Measurements from ENCODE around the gene FAM47E. TPM values are rescaled to one million over a fixed set of nuclear protein-coding genes. Genes with fewer than 3 reads are reported as not detected.
A peak's percentile ranks its signal among the peaks of the same experiment; 100 is the strongest.

Gene FAM47E
- total RNA-seq, 1 experiment from 2014 or later = 2.0 TPM

GRCh38 chr4:76305033-76305687 is 53.6 kb downstream of the FAM47E start:
- H3K23me2 ChIP-seq (ENCODE audit: insufficient read length, low read depth, low read length, poor library complexity, severe bottlenecking) = peaks cover 15% of the 10 kb centered on the region
- H3K27ac ChIP-seq (ENCODE audit: insufficient read length, low read depth, low read length) = no peak overlapping the region
- H2AFZ ChIP-seq (ENCODE audit: low read length) = no peak overlapping the region
- no peak overlapping the region for H2BK20ac ChIP-seq (ENCODE audit: low read depth, low read length, poor library complexity, severe bottlenecking)
- Mint-ChIP-seq H3K36me3 (ENCODE audit: insufficient read depth in 1 of 3, low read depth in 3 of 3) (peaks cover 6 to 12% (median 10%) of the 10 kb centered on the region in 3 experiments; a peak in 5 of 7 replicates), H3K27me3 (ENCODE audit: low read depth) (peaks cover 17% of the 10 kb centered on the region), H3K4me3 (peak overlapping the region; percentile 86 to 89), H3K4me1 (peaks cover 6 to 16% of the 10 kb centered on the region in 2 experiments), H3K27ac (no peak overlapping the region), H3K9me3 (no peaks in the 10 kb centered on the region; a peak in 1 of 5 replicates)
- H3T11ph ChIP-seq (ENCODE audit: low read length) = no peak overlapping the region
- no peak overlapping the region for H3K14ac ChIP-seq (ENCODE audit: insufficient read depth, low read length)
- no CpG with 5 or more reads among the region's 7 CpGs for WGBS (ENCODE audit: extremely low coverage, insufficient read length, low lambda C conversion rate)
- H4K8ac ChIP-seq (replicated peaks; ENCODE audit: insufficient read length, low read depth, low read length) = no peak overlapping the region
- no peak overlapping the region for H2AK5ac ChIP-seq (ENCODE audit: insufficient read length, low read length)
- H3K79me1 ChIP-seq (ENCODE audit: insufficient read depth, low read depth, low read length, poor library complexity, severe bottlenecking) = no peaks in the 10 kb centered on the region
- no peak overlapping the region for H3K18ac ChIP-seq (ENCODE audit: insufficient read length, low read depth, low read length)
- no peak overlapping the region for H2BK12ac ChIP-seq (ENCODE audit: insufficient read length, low read depth, low read length)
- H3K9me3 ChIP-seq (ENCODE audit: control insufficient read depth, low read depth, low read length) = no peaks in the 10 kb centered on the region
- H2BK15ac ChIP-seq (ENCODE audit: low read depth, low read length) = no peak overlapping the region
- no peak overlapping the region for H3K9ac ChIP-seq (ENCODE audit: extremely low read depth, insufficient read length, low read length)
- no peaks in the 10 kb centered on the region for H3K79me2 ChIP-seq (ENCODE audit: insufficient read depth, low read length)
- H3K23ac ChIP-seq (ENCODE audit: insufficient read length, low read depth, low read length) = no peak overlapping the region
- H3K56ac ChIP-seq (ENCODE audit: insufficient read length, low read depth, low read length) = no peak overlapping the region
- no peaks in the 10 kb centered on the region for H4K20me1 ChIP-seq (ENCODE audit: control insufficient read depth, insufficient read depth, insufficient read length)
- TF ChIP-seq, protein P1, sequence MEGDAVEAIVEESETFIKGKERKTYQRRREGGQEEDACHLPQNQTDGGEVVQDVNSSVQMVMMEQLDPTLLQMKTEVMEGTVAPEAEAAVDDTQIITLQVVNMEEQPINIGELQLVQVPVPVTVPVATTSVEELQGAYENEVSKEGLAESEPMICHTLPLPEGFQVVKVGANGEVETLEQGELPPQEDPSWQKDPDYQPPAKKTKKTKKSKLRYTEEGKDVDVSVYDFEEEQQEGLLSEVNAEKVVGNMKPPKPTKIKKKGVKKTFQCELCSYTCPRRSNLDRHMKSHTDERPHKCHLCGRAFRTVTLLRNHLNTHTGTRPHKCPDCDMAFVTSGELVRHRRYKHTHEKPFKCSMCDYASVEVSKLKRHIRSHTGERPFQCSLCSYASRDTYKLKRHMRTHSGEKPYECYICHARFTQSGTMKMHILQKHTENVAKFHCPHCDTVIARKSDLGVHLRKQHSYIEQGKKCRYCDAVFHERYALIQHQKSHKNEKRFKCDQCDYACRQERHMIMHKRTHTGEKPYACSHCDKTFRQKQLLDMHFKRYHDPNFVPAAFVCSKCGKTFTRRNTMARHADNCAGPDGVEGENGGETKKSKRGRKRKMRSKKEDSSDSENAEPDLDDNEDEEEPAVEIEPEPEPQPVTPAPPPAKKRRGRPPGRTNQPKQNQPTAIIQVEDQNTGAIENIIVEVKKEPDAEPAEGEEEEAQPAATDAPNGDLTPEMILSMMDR (conservative IDR thresholded peaks at IDR 0.05) = no peak
- H4K5ac ChIP-seq (ENCODE audit: insufficient read length, low read depth, low read length) = no peak overlapping the region
- no peak for DNase-seq
- no peak overlapping the region for H4K91ac ChIP-seq (ENCODE audit: insufficient read length, low read depth, low read length)
- H2BK5ac ChIP-seq (ENCODE audit: insufficient read length, low read length) = no peak overlapping the region
- H3K4me2 ChIP-seq (ENCODE audit: insufficient read depth, insufficient read length, low read length) = peak overlapping the region; percentile 80
- H2BK120ac ChIP-seq (ENCODE audit: low read depth, low read length, poor library complexity, severe bottlenecking) = no peak overlapping the region
- H3K4ac ChIP-seq (ENCODE audit: low read depth, low read length) = no peak overlapping the region
- peaks cover 4% of the 10 kb centered on the region; the same call in 1 of the 2 replicates for H3K27me3 ChIP-seq (ENCODE audit: insufficient read depth, low read length)
- H3K4me1 ChIP-seq (ENCODE audit: insufficient read depth, low read length) = peaks cover 1% of the 10 kb centered on the region; the same call in 1 of the 2 replicates

Data from H9 (cell line).